Fibroblast of skin of right biceps (primary cell): ENCODE results near the gene KMT2C.
"Not testable (repeated sequence)": the region's sequence is repeated elsewhere in the genome, so short reads cannot be mapped to it uniquely, and the experiment has no call there.

Source experiments
- DNase-seq: peaks from one replicate; pipeline ENCODE4 v3.0.0-alpha.2; 2013

Gene KMT2C

GRCh38 chr7:152286972-152287371 is 148.8 kb downstream of the KMT2C start:
- DNase-seq, result not testable (repeated sequence)

- not testable (repeated sequence) for DNase-seq
Observed at GRCh38 chr7:152286219-152286618, 149.6 kb downstream of the KMT2C start.

GRCh38 chr7:152284998-152285397 is 150.8 kb downstream of the KMT2C start:
- DNase-seq, result not testable (repeated sequence)

GRCh38 chr7:152277687-152278086 is 158.1 kb downstream of the KMT2C start:
- not testable (repeated sequence) for DNase-seq

DNA sequence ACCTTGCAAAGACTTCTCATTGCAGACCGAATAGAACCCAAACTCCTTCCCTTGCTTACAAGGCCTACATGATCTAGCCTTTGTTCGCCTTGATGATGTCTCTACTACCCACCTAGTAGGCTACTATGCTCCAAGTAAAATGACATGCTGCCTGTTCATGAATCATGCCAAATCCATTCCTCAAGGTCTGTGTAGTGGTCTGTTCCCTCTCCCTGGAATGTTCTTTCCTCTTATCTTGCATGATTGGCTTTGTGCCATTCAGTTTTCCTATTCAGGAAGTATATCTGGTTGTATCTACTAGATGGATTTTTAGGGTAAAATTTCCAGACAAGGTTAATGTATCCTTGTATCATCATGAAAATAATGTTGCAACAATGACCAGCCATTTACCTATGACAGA is 165.4 kb downstream of the KMT2C start:
- DNase-seq, result peak; percentile 57

DNA sequence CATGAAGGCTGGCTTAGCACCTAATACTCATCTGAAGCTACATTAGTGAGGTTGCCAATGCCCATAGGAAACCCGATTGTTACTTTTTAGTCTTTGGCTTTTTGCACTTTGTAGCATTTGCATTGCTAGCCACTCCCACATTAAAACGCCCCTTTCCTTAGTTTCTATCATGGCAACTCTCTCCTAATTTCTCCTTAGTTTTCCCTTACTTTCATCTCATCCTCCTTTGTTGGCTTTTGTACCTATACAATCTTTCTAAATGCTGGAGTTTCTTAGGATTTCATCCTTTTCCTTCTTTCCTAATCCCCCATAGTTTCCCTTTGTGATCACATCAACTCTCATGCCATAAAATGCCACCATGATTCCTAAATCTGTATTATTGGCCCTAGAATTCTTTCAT is 168.9 kb downstream of the KMT2C start:
- not testable (repeated sequence) for DNase-seq

- DNase-seq, result not testable (repeated sequence)
Observed at GRCh38 chr7:152264915-152265314, 170.9 kb downstream of the KMT2C start.

DNA sequence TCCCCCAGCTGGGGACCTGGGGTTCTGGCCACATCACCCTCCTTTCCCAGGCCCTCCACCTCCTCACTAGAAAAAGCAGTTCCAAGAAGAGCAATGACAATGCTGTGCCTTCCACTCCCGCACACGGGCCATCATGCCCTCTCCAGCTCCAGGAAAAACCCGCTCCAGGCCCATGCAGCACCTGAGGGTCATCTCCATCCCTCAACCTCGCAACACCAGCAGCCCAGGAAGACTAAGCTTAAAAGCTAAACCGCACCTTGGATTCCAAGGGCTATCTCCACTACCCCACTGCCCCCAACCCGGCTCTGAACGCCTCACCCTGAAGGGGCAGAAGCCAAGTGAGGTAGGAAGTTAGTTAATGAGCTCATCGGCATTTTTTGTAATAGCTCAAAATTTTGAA is 173.7 kb downstream of the KMT2C start:
- DNase-seq, result not testable (repeated sequence)

DNA sequence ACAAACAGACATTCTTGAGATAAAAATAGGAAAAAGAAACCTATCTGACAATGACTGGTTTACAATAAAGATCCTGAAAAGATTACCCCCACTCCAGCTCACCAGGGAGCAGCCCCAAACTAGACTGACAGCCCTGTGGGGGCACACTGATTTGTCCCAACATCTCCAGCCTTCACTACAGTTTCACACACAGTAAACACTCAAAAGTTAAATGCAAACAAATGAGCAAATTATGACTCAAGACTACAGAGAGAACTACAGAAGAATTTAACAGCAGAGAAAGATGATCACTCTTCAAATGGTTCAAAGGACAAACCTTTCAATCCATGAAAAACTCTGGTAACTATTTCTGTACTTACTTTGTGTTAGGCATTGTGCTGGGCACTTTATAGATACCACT is 176.2 kb downstream of the KMT2C start:
- not testable (repeated sequence) for DNase-seq

- not testable (repeated sequence) for DNase-seq
Observed at GRCh38 chr7:152247851-152248250, 188.0 kb downstream of the KMT2C start.

DNA sequence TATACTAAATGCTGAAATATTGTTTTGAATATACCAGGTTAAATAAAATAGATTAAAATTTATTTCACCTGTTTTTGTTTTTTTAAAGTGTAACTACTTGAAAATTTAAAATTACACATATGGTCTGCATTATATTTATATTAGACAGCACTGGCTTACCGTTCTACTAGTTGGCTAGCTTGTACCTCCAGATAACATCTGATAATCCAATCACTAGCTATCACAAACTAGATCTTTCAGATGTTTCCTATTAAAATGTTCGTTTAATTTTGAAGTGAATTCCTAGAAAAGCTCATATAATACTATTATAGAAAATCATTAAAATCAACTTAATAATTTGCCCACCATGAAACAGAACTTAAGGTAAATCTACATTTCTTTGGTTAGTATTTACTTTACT is 190.4 kb downstream of the KMT2C start:
- not testable (repeated sequence) for DNase-seq

DNA sequence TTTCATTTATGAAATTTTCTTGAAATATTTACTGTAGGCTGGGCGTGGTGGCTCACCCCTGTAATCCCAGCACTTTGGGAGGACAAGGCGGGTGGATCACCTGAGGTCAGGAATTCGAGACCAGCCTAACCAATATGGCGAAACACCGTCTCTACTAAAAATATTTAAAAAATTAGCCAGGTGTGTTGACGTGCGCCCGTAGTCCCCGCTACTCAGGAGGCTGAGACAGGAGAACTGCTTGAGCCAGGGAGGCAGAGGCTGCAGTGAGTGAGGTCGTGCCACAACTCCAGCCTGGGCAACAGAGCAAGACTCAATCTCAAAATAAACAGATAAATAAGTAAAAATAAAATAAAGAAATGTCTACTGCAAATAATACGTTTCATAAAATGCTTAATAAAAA is 192.3 kb downstream of the KMT2C start:
- DNase-seq, result not testable (repeated sequence)

GRCh38 chr7:152241301-152241700 is 194.5 kb downstream of the KMT2C start:
- not testable (repeated sequence) for DNase-seq

DNA sequence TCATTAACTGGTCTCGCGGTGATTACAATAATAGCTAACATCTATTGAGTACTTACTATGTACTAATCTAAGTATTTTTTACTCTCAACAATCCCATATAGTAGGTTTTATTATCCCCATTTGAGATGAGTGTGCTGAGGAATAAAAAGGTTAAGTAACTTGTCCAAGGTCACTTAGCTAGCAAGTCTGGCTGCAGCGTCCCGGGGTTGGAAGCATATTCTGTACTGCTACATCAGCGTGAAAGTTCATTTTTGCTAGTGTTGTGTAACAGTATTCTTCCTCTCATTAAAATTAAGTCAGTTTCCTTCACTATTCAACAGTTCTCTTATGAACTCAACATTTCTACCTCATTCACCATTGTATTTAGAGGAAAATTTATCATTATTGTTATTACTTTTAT is 199.5 kb downstream of the KMT2C start:
- DNase-seq, result not testable (repeated sequence)

- peak; percentile 50 for DNase-seq
Observed at GRCh38 chr7:152234421-152234820, 201.4 kb downstream of the KMT2C start.

GRCh38 chr7:152231089-152231488 is 204.7 kb downstream of the KMT2C start:
- no peak for DNase-seq

DNA sequence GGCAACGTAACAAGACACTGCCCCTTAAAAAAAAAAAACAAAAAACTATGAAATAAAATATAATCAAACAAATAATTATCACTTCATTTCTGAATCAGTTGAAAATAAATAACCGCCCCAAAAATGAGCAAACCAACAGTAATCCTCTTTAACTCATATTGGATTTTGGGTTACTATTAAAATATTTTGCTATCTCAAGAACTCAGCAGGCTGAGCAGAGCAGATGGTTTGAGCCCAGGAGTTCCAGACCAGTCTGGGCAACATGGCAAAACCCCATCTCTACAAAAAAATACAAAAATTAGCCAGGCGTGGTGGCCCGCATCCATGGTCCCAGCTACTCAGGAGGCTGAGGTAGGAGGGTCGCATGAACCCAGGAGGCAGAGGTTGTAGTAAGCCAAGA is 216.2 kb downstream of the KMT2C start:
- not testable (repeated sequence) for DNase-seq

- not testable (repeated sequence) for DNase-seq
Observed at GRCh38 chr7:152208766-152209165, 227.0 kb downstream of the KMT2C start.

GRCh38 chr7:152204417-152204816 is 231.4 kb downstream of the KMT2C start:
- DNase-seq, result not testable (repeated sequence)

- DNase-seq, result no peak
Observed at GRCh38 chr7:152203095-152203494, 232.7 kb downstream of the KMT2C start.

DNA sequence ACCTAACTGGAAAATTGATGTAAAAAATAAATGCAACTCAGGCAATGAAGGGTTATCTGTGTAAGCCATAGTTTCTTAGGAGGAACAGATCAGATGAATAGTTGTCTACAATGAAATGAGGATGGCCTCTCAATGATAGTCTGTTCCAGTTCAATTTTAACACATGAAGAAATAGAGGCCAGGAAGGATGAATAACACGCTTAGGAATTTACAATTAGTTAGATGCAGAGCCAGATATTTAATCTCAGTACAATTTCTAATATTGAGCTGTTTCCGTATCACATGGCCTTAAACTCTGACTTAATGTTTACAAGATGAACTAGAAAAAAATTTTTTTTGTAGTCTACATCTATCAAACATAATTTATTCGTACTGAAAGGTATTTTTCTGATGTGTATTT is 233.7 kb downstream of the KMT2C start:
- peak; percentile 68 for DNase-seq

DNA sequence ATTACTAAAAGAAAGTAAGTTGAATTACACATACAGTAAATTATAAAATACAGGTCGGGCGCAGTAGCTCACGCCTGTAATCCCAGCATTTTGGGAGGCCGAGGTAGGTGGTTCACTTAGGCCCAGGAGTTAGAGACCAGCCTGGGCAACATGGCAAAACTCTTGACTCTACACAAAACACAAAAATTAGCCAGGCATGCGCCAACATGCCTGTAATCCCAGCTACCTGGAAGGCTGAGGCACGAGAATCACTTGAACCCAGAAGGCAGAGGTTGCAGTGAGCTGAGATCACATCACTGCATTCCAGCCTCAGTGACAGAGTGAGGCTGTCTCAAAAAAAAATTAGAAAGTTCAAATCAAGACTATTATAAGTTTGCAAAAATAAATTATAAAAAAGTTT is 235.4 kb downstream of the KMT2C start:
- DNase-seq, result no peak

DNA sequence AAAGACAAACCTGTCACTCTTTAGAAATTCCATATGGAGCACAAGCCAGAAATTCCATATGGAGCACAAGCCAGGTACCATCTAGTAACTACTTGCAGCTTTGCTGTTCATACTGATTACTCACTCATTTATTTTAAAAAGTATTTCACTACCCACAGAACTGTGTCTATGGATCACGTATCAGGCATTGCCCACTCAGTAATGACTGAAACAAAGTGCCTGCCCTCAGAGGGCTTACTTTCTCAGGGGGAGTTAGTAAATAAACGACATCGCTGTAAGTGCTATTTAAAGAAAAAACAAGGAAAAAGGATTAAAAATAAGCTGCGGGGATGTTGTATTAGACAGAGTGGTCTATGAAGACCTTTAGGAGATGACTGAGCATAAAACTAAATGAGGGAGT is 239.4 kb downstream of the KMT2C start:
- DNase-seq, result no peak

- no peak for DNase-seq
Observed at GRCh38 chr7:152193880-152194279, 241.9 kb downstream of the KMT2C start.

DNA sequence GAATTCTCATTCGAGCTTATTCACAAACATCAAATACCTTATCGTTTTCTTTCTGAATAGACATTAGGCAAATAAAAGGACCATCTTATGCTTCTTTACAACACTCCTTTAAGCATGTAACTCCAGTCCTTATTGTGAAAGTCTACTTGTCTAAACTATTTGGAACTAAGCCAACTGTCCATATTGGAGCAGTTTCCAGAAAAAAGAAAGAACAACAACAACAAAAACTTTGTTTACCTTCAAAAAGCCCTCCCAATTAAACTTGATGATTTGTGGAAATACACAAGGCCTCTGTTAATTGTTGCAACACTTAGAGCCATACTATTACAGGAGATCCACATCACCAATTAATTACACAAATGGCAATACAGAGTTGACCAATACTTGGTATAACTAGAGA is 246.7 kb downstream of the KMT2C start:
- no peak for DNase-seq

- DNase-seq, result no peak
Observed at GRCh38 chr7:152185558-152185957, 250.2 kb downstream of the KMT2C start.
